Measurements from ENCODE around the gene UROS. TPM values are rescaled to one million over a fixed set of nuclear protein-coding genes. Genes with fewer than 3 reads are reported as not detected.

UROS gene
- total RNA-seq, 1 experiment from 2014 or later: 48.7 TPM

DNA sequence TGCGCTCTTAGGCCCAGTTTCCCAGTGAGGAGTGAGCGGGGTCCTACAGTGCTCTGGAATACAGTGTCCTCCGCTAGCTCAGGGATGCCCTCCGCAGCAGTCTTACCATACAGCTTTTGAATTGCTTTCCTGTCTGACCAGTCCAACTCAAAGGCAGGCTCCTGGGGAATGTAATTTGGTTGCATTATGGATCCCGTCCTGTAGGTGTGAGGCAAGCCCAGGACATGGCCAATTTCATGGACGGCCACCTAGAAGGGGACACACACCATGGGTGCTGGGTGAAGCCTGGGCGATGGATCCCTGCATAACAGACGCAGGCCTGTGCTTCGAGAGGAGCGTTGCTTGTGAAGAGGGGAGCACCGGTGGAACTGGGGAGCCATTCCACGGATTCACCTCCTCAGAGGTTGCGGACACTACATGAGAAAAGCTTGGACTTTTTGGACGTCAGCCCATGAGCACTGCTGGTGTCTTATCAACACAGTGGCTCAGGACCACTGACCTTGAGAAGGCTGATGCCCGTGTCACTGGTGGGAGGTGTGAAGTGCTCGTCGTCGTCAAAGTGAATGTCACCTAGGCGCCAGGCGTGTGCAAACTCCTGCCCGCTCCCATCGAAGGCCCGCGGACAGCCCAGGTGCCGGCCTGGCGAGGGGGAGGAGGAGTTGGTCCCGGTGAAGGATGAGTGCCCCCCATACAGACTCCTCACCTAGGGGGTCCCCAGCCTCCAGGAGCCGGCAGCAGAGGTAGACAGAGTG is 50.8 kb downstream of the UROS start (continued):
- TF ChIP-seq, protein P1, sequence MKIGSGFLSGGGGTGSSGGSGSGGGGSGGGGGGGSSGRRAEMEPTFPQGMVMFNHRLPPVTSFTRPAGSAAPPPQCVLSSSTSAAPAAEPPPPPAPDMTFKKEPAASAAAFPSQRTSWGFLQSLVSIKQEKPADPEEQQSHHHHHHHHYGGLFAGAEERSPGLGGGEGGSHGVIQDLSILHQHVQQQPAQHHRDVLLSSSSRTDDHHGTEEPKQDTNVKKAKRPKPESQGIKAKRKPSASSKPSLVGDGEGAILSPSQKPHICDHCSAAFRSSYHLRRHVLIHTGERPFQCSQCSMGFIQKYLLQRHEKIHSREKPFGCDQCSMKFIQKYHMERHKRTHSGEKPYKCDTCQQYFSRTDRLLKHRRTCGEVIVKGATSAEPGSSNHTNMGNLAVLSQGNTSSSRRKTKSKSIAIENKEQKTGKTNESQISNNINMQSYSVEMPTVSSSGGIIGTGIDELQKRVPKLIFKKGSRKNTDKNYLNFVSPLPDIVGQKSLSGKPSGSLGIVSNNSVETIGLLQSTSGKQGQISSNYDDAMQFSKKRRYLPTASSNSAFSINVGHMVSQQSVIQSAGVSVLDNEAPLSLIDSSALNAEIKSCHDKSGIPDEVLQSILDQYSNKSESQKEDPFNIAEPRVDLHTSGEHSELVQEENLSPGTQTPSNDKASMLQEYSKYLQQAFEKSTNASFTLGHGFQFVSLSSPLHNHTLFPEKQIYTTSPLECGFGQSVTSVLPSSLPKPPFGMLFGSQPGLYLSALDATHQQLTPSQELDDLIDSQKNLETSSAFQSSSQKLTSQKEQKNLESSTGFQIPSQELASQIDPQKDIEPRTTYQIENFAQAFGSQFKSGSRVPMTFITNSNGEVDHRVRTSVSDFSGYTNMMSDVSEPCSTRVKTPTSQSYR (CRISPR knock-in tag; IDR thresholded peaks at IDR 0.05): no peak
- no peak for TF ChIP-seq ZNF219 (CRISPR knock-in tag; IDR thresholded peaks at IDR 0.05; ENCODE audit: borderline replicate concordance)
- TF ChIP-seq, protein P2, sequence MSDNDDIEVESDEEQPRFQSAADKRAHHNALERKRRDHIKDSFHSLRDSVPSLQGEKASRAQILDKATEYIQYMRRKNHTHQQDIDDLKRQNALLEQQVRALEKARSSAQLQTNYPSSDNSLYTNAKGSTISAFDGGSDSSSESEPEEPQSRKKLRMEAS (CRISPR knock-in tag; IDR thresholded peaks at IDR 0.05): no peak
- no peak for TF ChIP-seq ZNF317 (CRISPR knock-in tag; IDR thresholded peaks at IDR 0.05; ENCODE audit: borderline replicate concordance, low read depth)
- TF ChIP-seq, protein P3, sequence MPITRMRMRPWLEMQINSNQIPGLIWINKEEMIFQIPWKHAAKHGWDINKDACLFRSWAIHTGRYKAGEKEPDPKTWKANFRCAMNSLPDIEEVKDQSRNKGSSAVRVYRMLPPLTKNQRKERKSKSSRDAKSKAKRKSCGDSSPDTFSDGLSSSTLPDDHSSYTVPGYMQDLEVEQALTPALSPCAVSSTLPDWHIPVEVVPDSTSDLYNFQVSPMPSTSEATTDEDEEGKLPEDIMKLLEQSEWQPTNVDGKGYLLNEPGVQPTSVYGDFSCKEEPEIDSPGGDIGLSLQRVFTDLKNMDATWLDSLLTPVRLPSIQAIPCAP (CRISPR knock-in tag; IDR thresholded peaks at IDR 0.05): no peak
- TF ChIP-seq, protein P4, sequence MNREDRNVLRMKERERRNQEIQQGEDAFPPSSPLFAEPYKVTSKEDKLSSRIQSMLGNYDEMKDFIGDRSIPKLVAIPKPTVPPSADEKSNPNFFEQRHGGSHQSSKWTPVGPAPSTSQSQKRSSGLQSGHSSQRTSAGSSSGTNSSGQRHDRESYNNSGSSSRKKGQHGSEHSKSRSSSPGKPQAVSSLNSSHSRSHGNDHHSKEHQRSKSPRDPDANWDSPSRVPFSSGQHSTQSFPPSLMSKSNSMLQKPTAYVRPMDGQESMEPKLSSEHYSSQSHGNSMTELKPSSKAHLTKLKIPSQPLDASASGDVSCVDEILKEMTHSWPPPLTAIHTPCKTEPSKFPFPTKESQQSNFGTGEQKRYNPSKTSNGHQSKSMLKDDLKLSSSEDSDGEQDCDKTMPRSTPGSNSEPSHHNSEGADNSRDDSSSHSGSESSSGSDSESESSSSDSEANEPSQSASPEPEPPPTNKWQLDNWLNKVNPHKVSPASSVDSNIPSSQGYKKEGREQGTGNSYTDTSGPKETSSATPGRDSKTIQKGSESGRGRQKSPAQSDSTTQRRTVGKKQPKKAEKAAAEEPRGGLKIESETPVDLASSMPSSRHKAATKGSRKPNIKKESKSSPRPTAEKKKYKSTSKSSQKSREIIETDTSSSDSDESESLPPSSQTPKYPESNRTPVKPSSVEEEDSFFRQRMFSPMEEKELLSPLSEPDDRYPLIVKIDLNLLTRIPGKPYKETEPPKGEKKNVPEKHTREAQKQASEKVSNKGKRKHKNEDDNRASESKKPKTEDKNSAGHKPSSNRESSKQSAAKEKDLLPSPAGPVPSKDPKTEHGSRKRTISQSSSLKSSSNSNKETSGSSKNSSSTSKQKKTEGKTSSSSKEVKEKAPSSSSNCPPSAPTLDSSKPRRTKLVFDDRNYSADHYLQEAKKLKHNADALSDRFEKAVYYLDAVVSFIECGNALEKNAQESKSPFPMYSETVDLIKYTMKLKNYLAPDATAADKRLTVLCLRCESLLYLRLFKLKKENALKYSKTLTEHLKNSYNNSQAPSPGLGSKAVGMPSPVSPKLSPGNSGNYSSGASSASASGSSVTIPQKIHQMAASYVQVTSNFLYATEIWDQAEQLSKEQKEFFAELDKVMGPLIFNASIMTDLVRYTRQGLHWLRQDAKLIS (CRISPR knock-in tag; IDR thresholded peaks at IDR 0.05; ENCODE audit: borderline replicate concordance): no peak
- TF ChIP-seq, protein P5, sequence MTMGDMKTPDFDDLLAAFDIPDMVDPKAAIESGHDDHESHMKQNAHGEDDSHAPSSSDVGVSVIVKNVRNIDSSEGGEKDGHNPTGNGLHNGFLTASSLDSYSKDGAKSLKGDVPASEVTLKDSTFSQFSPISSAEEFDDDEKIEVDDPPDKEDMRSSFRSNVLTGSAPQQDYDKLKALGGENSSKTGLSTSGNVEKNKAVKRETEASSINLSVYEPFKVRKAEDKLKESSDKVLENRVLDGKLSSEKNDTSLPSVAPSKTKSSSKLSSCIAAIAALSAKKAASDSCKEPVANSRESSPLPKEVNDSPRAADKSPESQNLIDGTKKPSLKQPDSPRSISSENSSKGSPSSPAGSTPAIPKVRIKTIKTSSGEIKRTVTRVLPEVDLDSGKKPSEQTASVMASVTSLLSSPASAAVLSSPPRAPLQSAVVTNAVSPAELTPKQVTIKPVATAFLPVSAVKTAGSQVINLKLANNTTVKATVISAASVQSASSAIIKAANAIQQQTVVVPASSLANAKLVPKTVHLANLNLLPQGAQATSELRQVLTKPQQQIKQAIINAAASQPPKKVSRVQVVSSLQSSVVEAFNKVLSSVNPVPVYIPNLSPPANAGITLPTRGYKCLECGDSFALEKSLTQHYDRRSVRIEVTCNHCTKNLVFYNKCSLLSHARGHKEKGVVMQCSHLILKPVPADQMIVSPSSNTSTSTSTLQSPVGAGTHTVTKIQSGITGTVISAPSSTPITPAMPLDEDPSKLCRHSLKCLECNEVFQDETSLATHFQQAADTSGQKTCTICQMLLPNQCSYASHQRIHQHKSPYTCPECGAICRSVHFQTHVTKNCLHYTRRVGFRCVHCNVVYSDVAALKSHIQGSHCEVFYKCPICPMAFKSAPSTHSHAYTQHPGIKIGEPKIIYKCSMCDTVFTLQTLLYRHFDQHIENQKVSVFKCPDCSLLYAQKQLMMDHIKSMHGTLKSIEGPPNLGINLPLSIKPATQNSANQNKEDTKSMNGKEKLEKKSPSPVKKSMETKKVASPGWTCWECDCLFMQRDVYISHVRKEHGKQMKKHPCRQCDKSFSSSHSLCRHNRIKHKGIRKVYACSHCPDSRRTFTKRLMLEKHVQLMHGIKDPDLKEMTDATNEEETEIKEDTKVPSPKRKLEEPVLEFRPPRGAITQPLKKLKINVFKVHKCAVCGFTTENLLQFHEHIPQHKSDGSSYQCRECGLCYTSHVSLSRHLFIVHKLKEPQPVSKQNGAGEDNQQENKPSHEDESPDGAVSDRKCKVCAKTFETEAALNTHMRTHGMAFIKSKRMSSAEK (CRISPR knock-in tag; IDR thresholded peaks at IDR 0.05; ENCODE audit: borderline replicate concordance): no peak
- TF ChIP-seq MYBL2 (CRISPR knock-in tag; IDR thresholded peaks at IDR 0.05): no peak
- TF ChIP-seq ZNF121 (CRISPR knock-in tag; IDR thresholded peaks at IDR 0.05): no peak
- TF ChIP-seq TEAD4 (CRISPR knock-in tag; IDR thresholded peaks at IDR 0.05): no peak

DNA sequence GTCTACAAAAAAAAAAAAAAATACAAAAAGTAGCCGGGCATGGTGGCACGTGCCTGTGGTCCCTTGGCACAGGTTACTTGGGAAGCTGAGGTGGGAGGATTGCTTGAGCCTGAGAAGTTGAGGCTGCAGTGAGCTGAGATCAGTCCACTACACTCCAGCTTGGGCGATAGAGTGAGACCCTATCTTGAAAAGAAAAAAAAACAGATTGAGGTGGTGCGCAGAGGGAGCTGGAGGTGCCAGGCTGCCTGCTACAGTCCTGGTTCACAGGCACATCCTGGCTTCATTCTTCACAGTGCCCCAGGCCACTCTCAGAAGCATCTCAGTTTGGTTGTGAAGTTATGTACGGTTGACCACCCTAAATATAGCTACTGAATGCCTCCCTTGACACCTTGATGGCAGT is 52.2 kb downstream of the UROS start:
- no peaks in the 10 kb centered on the region; the same call in 1 of the 2 replicates for H3K36me3 Mint-ChIP-seq
- POLR2A ChIA-PET: no interaction called here
- TF ChIP-seq, protein P6, sequence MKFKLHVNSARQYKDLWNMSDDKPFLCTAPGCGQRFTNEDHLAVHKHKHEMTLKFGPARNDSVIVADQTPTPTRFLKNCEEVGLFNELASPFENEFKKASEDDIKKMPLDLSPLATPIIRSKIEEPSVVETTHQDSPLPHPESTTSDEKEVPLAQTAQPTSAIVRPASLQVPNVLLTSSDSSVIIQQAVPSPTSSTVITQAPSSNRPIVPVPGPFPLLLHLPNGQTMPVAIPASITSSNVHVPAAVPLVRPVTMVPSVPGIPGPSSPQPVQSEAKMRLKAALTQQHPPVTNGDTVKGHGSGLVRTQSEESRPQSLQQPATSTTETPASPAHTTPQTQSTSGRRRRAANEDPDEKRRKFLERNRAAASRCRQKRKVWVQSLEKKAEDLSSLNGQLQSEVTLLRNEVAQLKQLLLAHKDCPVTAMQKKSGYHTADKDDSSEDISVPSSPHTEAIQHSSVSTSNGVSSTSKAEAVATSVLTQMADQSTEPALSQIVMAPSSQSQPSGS (CRISPR knock-in tag; IDR thresholded peaks at IDR 0.05; ENCODE audit: borderline replicate concordance, low read depth): no peak
- TF ChIP-seq, protein P7, sequence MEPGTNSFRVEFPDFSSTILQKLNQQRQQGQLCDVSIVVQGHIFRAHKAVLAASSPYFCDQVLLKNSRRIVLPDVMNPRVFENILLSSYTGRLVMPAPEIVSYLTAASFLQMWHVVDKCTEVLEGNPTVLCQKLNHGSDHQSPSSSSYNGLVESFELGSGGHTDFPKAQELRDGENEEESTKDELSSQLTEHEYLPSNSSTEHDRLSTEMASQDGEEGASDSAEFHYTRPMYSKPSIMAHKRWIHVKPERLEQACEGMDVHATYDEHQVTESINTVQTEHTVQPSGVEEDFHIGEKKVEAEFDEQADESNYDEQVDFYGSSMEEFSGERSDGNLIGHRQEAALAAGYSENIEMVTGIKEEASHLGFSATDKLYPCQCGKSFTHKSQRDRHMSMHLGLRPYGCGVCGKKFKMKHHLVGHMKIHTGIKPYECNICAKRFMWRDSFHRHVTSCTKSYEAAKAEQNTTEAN (CRISPR knock-in tag; IDR thresholded peaks at IDR 0.05): no peak
- TF ChIP-seq ZNF416 (CRISPR knock-in tag; IDR thresholded peaks at IDR 0.05) (no peak), TP53 (CRISPR knock-in tag; IDR thresholded peaks at IDR 0.05) (no peak), RORB (CRISPR knock-in tag; IDR thresholded peaks at IDR 0.05) (no peak)
- TF ChIP-seq, protein P8, sequence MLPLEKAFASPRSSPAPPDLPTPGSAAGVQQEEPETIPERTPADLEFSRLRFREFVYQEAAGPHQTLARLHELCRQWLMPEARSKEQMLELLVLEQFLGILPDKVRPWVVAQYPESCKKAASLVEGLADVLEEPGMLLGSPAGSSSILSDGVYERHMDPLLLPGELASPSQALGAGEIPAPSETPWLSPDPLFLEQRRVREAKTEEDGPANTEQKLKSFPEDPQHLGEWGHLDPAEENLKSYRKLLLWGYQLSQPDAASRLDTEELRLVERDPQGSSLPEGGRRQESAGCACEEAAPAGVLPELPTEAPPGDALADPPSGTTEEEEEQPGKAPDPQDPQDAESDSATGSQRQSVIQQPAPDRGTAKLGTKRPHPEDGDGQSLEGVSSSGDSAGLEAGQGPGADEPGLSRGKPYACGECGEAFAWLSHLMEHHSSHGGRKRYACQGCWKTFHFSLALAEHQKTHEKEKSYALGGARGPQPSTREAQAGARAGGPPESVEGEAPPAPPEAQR (CRISPR knock-in tag; IDR thresholded peaks at IDR 0.05): no peak

More for the DNA sequence above, 52.2 kb downstream of the UROS start:
- no peak for ATAC-seq
- Mint-ChIP-seq H3K27ac (no peak overlapping the region), H3K9me3 (no peaks in the 10 kb centered on the region), H3K27me3 (ENCODE audit: low read depth) (no peaks in the 10 kb centered on the region; the same call in 1 of the 2 replicates), H3K4me1 (no peaks in the 10 kb centered on the region), H3K4me3 (no peak overlapping the region)
- CTCF ChIA-PET: no interaction called here
- DNase-seq (ENCODE audit: low spot score): no peak

Measured in WTC11 (cell line).